Ovary (tissue), 9 donors: ENCODE data around the gene NLGN1. TPM values are rescaled to one million over a fixed set of nuclear protein-coding genes. Genes with fewer than 3 reads are reported as not detected.

Experiments
- DNase-seq, 5 donors: peaks; one replicate each; pipeline ENCODE4 v3.0.0-alpha.2; 2019 to 2020
- H3K27ac ChIP-seq, 2 donors: fragments of 200-600 bp; one replicate each; pipeline versions ENCODE4 v1.5.1 to v1.8.0; 2019 to 2022
- H3K27me3 ChIP-seq: fragments of 200-600 bp; one replicate; pipeline ENCODE4 v1.8.0; 2022
- H3K36me3 ChIP-seq: fragments of 200-600 bp; sonication (generic); one replicate; pipeline ENCODE4 v1.5.1; 2019
- H3K4me1 ChIP-seq: one replicate; pipeline ENCODE4 v1.8.1; 2013; ENCODE audit warnings: mild to moderate bottlenecking, moderate library complexity; ENCODE audit not compliant: insufficient read depth
- H3K4me3 ChIP-seq: fragments of 200-600 bp; sonication (generic); one replicate; pipeline ENCODE4 v1.5.1; 2017
- H3K9me3 ChIP-seq, 2 donors: fragments of 200-600 bp in 1 of 2; sonication (generic) in 1 of 2; one replicate each; pipeline versions ENCODE4 v1.5.1 to v1.8.1; 2013 to 2019; ENCODE audit warnings: mild to moderate bottlenecking in 1 of 2, moderate library complexity in 1 of 2
- CTCF ChIP-seq, 3 donors: fragments of 450-650 bp in 2 of 3; fragments of 200-600 bp in 1 of 3; IDR thresholded peaks; one replicate each; pipeline versions ENCODE4 v1.5.1 to v1.8.0; 2016 to 2022; ENCODE audit warnings: antibody characterized with exemption in 3 of 3, mild to moderate bottlenecking in 1 of 3
- EP300 ChIP-seq: sonication (generic); formaldehyde crosslinking; IDR thresholded peaks from one replicate; pipeline ENCODE4 v1.6.1; 2017; ENCODE audit warnings: antibody characterized with exemption
- POLR2A ChIP-seq: fragments of 450-650 bp; IDR thresholded peaks from one replicate; pipeline ENCODE4 v1.6.1; 2017; ENCODE audit warnings: antibody characterized with exemption, mild to moderate bottlenecking, moderate library complexity
- WGBS, 3 donors: extraction: QIAGEN DNeasy Blood & Tissue Kit in 1 of 3; methylation state at CpG; one replicate each; pipeline versions ENCODE4 v1.1.5 to v1.1.7; 2013 to 2017; 5-methylcytosine and 5-hydroxymethylcytosine counted together
- intact Hi-C, 4 donors: fragments of 100-400 bp; cut with DNase I; formaldehyde crosslinking; loops; one replicate each; pipeline versions ENCODE4 v1.11.0 to v1.15.1; 2022 to 2023
- polyA plus RNA-seq, 2 donors: library from polyadenylated mRNA; stranded (reverse); fragments of 200-250 nt in 1 of 2; fragments of 350-450 nt in 1 of 2; fragmentation: Illumina TruSeq in 1 of 2; extraction: RNeasy Lipid Tissue Mini Kit (QIAGEN cat#74804) in 1 of 2; gene quantifications; one replicate each; pipeline ENCODE4 v1.2.3, GENCODE V29; 2013 to 2014
- total RNA-seq, 7 donors: library from RNA; depleted of rRNA in 2 of 7; stranded (reverse); fragments of >200 nt in 2 of 7; fragmentation: NEBNext Ultra II Directional in 3 of 7; extraction: Animal tissue kit (Norgen Biotek cat#: 25700) in 3 of 7; gene quantifications; one replicate each; pipeline versions ENCODE4 v1.1.0 to v1.2.4, GENCODE V29; 2016 to 2023
- donor health status: DM: no; HTN: no; CAD: no; lungs with moderate emphysema.
- donor health status: DM: no; HTN: no; CAD: no.
- donor health status: Bipolar disorder and iron deficiency.
- donor health status: DM: yes; HTN: yes; CAD: no.
- donor health status: DM: no; HTN: no; CAD: no.
- donor health status: DM: yes; HTN: yes; CAD: no.

NLGN1 gene
- total and polyA plus RNA-seq, 9 donors = 1.2 to 7.7 (median 4.6) TPM

- no peak overlapping the region for H3K27ac ChIP-seq
- no peak overlapping the region for H3K4me3 ChIP-seq
- no peaks in the 10 kb centered on the region for H3K4me1 ChIP-seq
- no peak for DNase-seq
- 83 to 89% (median 84%) methylated on average over 4 of the region's 4 CpGs for WGBS, 3 donors
- TF ChIP-seq POLR2A (no peak), CTCF (IDR thresholded peaks at IDR 0.05) (no peak), EP300 (no peak)
- no peaks in the 10 kb centered on the region for H3K36me3 ChIP-seq
- H3K27me3 ChIP-seq = no peaks in the 10 kb centered on the region
- no peaks in the 10 kb centered on the region for H3K9me3 ChIP-seq
- intact Hi-C loops = no loop called here
Observed at GRCh38 chr3:173762501-173762900, 365.0 kb downstream of the NLGN1 start.

GRCh38 chr3:173770011-173770410 is 372.5 kb downstream of the NLGN1 start:
- no peaks in the 10 kb centered on the region for H3K27me3 ChIP-seq
- WGBS, 3 donors = 40 to 57% (median 47%) methylated on average over 2 of the region's 2 CpGs
- no peak for TF ChIP-seq CTCF (IDR thresholded peaks at IDR 0.05)
- no peak for TF ChIP-seq EP300
- TF ChIP-seq POLR2A = no peak

GRCh38 chr3:173770796-173771573 is 373.4 kb downstream of the NLGN1 start:
- Histone ChIP-seq H3K9me3 (no peaks in the 10 kb centered on the region), H3K27me3 (no peaks in the 10 kb centered on the region), H3K27ac (no peak overlapping the region), H3K4me3 (no peak overlapping the region), H3K4me1 (no peaks in the 10 kb centered on the region), H3K36me3 (no peaks in the 10 kb centered on the region)
- no peak for DNase-seq
- intact Hi-C loops = no loop called here
- WGBS, 3 donors = 78 to 84% (median 79%) methylated on average over 3 of the region's 3 CpGs
- no peak for TF ChIP-seq EP300
- TF ChIP-seq CTCF (IDR thresholded peaks at IDR 0.05) = no peak
- no peak for TF ChIP-seq POLR2A

More at GRCh38 chr3:173770011-173770410, 372.5 kb downstream of the NLGN1 start:
- no peak overlapping the region for H3K4me3 ChIP-seq
- DNase-seq = no peak
- intact Hi-C loops = no loop called here
- H3K36me3 ChIP-seq = no peaks in the 10 kb centered on the region
- no peak overlapping the region for H3K27ac ChIP-seq
- H3K9me3 ChIP-seq = no peaks in the 10 kb centered on the region
- H3K4me1 ChIP-seq = no peaks in the 10 kb centered on the region

GRCh38 chr3:173773800-173774199 is 376.3 kb downstream of the NLGN1 start:
- intact Hi-C loops = no loop called here
- no peak for TF ChIP-seq CTCF (IDR thresholded peaks at IDR 0.05)
- no peak for TF ChIP-seq POLR2A
- no peak for TF ChIP-seq EP300

More at GRCh38 chr3:173773800-173774199, 376.3 kb downstream of the NLGN1 start:
- no peaks in the 10 kb centered on the region for H3K27me3 ChIP-seq
- no peaks in the 10 kb centered on the region for H3K4me1 ChIP-seq
- WGBS, 3 donors = 69 to 92% (median 86%) methylated on average over 3 of the region's 3 CpGs
- DNase-seq = no peak
- no peaks in the 10 kb centered on the region for H3K36me3 ChIP-seq
- H3K27ac ChIP-seq = no peak overlapping the region
- no peaks in the 10 kb centered on the region for H3K9me3 ChIP-seq
- H3K4me3 ChIP-seq = no peak overlapping the region
